DOHH2 (cell line): ENCODE measurements around the gene NUDT13.

Experiments used
- CTCF ChIP-seq: fragments of 200-600 bp; sonication (generic); IDR thresholded peaks from one replicate; pipeline ENCODE4 v1.5.1; 2014; ENCODE audit warnings: antibody characterized with exemption, mild to moderate bottlenecking, low read depth, low read length; ENCODE audit not compliant: poor library complexity, severe bottlenecking
- EZH2phosphoT487 ChIP-seq: fragments of 200-600 bp; sonication (generic); IDR thresholded peaks from 2 replicates; pipeline ENCODE4 v1.6.1; 2017; ENCODE audit warnings: borderline replicate concordance, mild to moderate bottlenecking, antibody characterized with exemption, low read length, moderate library complexity, mixed read lengths

DNA sequence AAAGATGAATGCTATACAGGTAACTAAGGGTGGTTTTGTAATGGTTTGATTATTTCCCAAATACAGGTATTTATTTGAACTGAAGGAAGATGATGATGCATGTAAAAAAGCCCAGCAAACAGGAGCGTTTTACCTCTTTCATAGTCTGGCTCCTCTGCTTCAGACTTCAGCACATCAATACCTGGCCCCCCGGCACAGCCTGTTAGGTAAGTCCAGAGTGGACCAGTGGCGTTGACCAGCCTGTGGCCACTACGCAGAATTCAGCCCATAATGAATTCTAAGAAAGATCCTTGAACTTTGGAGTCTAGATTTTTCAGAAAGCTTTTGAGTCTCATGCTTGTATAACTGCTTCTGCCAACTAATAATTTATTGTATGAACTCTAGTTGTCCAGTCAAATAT, 9.7 kb downstream of the NUDT13 start:
- no peak for TF ChIP-seq CTCF
- no peak for TF ChIP-seq EZH2phosphoT487
